ENCODE results near the gene SYTL2.

GRCh38 chr11:85828640-85828978, 17.7 kb upstream of the SYTL2 start:
- TF ChIP-seq CTCF (IDR thresholded peaks at IDR 0.05; ENCODE audit: poor library complexity) (no peak), EZH2 (IDR thresholded peaks at IDR 0.05; ENCODE audit: borderline replicate concordance) (no peak)
